Hepatic stellate cell (primary cell): ENCODE measurements around the gene VWDE.

Experiments used
- DNase-seq: peaks from one replicate; pipeline ENCODE4 v3.0.0; 2011; ENCODE audit warnings: low spot score

Gene VWDE

DNA sequence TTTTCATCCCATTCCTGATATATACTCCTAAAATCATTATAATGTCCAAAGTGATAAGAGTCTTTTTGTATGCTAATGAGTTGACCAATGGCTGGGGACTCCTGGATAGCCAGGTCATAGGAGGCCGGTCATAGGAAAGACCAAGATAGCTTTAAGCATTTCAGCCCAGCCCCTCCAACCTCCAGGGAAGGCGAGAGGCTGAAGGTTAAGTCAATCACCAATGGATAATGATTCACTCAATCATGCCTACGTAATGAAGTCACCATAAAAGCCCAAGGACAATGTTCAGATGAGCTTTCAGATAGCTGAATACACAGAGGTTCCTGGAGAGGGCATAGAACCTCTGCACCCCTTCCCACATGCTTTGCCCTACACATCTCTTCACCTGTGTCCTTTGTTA, 75.7 kb downstream of the VWDE start:
- DNase-seq, result no peak

DNA sequence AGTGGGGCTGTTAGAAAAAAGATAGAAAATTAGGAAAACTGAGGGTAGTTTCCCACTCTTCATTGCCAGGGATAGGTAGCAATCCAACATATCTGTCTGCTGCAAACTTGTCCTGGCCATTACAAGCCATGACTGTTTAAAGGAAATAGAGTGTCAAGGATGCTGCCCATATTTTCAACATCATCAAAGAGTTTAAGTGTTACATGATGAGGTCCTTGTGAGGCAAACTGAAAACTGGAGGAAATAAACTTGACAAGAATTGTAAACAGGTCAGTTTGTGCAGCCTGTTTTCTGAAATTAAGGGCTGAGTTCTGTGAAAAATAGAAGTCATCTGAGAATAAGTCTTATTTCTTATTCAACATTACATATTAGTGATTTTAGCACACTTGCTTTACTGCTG, 78.0 kb downstream of the VWDE start:
- DNase-seq, result no peak

DNA sequence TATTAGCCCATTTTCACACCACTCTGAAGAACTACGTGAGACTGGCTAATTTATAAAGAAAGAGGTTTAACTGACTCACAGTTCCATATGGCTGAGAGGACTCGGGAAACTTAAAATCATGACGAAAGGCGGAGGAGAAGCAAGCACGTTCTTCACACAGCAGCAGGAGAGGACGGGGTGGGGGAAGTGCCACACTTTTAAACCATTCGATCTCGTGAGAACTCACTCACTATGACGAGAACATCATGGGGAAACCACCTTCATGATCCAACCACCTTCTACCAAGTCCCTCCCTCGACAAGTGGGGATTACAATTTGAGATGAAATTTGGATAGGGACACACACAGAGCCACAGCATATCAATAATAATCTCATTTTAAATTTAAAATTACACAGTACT, 80.2 kb downstream of the VWDE start:
- DNase-seq, result no peak

DNA sequence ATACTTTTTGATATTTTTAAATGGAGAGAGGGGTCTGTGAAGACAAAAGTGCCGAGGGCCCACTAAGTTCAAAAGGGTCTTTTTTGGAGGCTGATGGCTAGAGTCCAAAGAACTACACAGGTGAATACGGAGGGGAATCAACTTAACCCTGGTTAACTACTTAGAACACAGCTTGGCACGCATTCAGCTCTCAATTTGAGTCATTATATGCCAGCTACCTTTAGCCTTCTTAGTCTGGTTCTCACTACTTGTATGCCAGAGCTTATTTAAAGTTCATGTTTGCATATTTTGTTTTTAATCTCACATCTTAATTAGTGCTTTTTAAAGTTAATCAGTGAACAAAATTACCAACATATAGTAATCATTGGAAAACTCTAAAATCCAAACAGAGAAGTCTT, 80.8 kb downstream of the VWDE start:
- DNase-seq, result no peak

DNA sequence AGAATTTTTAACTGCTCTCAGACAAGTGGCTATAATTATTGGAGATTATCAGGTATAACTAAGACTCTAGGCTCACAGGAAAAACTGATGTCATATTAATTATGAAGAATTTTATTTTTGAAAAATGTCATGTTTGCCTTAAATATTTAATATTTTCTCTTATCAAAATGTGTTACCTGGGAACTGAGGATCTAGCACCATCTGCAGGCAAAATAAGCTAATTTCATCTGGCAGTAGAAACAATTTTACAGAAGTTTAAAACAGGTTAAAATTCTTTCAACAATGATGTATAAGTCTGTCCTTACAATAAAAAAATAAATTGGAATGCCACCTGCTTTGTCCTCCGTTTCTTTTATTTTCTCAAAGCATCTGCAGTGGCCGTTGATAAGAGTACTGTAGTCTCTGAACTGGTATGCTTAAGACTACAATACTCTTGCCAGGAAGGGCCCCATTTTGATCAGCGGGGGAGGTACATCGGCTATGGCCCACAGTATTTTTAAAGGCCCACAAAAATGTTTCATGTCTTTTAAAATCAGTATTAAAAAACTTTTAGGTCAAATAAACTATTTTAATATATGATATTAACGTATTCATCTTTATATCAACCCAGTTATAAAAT, 81.3 kb downstream of the VWDE start:
- no peak for DNase-seq

DNA sequence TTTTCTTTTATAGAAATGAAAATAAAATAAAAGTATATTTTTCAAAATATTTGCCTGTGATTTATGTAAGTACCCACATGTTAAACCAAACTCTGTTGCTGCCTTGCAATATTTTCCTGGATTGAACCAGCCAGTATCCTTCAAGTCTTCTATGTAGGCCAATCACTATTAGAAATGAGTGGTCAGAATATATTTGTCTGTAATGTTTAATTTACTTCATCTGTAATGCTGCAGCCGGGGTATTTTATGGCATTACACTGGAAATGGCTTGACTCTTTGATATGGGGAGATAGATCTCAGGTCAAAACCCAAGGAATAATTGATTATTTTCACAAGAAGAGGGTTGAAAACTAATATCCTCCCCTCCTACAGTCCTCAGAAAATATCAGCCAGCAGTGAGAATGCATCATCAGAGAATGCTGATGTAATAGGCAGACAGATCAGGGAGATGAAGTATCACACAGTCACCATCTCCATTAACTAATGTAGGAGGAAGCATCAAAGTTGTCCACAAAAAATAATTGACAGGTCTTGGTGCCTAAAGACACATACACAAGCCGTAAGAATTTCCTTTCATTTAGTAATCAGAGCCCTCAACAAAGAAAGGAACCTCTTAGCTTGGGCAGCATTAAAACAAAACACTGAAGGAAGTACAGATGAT, 82.5 kb downstream of the VWDE start:
- no peak for DNase-seq

DNA sequence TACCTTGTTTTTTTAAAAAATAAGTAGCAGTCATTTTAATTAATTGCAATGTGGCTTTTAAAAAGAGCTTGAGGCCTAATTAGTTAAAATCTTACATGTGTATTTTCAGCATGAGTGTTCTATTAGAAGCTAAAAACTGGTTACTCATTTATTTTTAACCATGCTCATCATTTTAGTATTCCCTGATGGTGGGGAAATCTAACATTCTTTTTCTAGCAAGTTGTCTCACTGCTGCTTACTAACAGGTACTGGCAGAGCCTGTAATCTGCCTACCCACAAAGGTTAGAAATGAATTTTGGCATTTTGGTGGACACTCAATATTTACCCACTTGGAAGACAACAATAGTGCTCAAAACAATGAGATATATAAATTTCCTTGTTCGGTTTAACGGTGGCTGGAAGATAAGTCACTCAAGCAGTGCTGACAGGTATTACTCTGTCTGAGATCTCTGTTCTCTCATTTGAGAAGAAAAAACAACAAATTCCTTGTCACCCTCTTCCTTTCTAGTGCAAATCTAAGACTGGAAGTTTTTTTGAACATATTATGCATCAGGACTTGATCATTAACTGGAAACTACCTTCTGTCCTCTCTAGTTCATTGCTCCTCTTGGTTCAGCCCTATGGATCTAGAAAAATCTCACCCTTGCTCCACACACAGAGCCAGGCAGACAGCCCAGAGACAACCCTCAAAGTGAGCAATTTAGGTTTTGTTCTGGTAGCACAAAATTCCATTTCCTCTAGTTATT, 83.3 kb downstream of the VWDE start:
- DNase-seq, result no peak

DNA sequence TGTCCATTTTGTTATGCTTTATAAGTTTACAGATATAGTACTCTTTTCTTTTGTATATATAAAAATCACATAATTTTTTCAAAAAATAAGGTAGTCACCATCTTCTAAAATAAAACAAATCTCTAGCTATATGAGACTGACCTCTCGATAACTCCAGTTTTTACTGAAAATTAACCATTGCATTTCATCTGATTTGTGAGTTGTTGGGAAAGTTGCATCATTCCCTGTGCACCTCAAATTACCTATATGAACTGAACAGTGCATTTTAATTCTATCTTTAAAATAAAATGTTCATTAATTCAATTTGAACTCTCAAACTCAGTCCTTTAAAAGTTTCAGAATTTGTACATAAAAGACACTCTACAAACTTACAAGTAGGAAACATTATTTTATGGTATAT, 86.0 kb downstream of the VWDE start:
- DNase-seq, result no peak

DNA sequence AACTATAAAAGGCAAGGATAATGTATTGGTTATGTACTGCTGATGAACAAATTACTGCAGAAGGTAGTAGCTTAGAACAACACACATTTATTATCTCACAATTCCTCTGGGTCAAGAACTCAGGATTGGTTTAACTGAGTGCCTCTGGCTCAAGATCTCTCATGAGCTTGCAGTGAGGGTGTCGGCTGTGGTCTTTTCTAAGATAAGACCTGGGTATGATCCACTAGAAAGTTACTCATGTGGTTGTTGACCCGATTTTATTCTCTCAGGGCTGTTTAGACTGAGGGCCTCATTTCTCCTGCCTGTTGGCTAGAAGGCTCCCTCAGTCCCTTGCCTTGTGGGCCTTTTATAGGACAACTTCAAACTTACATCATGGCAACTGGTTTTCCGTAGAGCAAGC, 86.7 kb downstream of the VWDE start:
- DNase-seq, result no peak

DNA sequence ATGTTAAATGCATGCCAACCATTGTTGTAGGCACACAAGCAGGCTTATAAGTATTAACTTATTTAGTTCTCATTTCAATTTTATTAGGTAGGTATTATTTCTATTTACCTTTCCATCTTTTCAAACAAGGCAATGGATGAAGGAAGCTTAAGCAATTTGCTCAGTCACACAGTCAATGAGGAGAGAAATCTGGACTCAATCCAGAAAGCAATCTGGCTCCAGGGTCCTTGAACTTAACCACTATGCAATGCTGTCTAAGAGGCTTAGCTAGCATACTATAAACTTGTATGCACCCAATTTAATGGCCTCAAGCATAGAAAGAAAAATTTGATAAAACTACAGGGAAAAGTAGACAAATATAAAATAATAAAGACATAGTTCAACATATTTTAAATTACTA, 88.6 kb downstream of the VWDE start:
- DNase-seq, result no peak

DNA sequence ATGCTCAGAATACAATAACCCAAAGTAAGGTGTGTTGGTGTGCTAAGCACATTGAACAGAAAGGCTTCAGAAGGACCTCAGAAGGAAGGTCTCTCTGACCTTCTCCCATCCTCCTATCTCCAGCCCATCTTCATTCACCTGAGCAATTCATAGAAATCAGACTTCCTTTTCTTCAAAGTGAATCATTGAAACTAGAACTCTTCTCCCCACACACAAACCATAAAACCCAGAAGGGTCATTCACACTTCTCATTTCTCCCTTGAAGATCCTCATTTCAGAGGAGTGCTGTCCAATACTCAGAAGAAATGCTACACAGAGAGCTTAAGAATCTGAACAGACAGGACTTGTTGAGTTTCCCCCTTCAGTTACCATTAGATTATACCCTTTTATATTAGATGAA, 89.5 kb downstream of the VWDE start:
- DNase-seq, result no peak

DNA sequence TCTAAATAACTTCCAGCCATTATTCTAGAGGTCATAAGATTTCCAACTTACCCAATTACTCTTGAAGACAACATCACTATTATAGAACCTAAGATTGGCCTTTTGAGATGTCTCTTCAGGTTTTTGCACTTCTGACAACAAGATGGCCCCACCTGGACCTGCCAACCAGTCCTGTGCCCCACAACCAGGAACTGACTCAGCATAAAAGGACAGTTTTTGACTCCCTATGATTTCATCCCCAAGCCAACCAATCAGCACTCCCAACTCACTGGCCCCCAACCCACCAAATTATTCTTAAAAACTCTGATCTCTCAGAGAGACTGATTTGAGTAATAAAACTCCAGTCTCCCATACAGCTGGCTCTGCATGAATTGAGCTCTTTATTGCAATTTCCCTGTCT, 98.2 kb downstream of the VWDE start:
- no peak for DNase-seq

DNA sequence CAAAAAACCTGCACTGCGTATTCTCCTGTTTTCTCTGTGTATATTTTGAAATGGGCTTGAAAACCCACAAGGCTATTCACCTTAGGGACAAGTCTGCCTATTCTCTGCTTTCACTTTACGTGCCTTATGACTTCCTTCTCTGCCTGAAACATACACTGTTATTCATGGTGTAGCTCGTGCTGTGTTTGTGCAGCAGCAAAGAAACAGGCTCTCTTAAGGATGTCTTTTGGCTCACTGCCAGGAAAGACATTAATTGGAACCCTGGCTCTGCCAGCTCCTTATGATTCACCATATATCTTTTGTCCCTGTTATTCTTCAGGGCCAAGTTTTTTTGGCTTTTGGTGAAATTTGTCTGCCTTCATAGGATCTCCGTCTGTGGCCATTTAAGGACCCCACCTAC, 100.2 kb downstream of the VWDE start:
- no peak for DNase-seq

DNA sequence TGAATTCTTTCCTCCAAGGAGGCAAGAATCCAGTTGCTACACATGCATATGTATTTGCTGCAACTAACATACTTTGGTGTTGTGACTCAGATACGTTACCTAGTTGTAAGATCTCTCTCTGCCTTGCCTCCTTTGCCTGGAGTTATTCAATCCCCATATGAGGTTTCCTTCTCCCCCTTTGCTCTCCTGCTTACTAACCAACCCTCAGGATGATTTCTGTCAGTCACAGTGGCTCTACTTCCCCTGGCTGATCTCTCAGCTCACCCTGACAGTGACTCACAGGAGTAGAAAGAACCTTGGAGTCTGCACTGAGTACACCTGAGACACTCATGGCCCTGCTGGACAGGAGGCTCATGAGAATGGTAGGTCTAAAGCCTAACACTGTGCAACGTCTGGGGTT, 100.6 kb downstream of the VWDE start:
- DNase-seq, result no peak

DNA sequence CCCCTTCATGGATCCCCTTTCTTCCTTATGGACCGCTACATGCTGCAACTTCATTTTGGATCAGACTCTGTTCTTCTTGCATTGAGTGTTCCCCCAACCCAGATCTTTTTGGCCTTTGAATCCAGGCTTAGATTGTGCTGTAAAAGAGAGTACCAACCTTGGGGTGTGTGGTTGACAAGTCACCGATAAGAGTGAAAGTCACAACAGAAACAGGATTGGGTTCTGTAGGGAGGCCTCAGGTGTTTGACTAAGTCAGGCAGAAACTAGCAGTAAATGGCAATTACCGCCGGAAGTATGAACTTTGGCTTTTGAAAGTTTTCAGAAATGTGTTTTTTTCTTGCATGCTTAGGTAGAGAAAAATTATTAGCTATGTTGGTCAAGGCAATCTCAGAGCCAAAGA, 103.2 kb downstream of the VWDE start:
- DNase-seq, result no peak

DNA sequence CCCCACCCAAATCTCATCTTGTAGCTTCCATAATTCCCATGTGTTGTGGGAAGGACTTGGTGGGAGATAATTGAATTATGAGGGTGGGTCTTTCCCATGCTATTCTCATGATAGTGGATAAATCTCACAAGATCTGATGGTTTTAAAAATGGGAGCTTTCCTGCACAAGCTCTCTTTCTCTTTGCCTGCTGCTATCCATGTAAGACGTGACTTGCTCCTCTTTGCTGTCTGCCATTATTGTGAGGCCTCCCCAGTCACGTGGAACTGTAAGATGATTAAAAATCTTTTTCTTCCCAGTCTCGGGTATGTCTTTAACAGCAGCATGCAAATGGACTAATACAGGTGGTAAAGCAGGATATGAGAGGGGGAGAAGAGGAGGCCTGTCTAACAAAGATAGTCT, 104.3 kb downstream of the VWDE start:
- no peak for DNase-seq

DNA sequence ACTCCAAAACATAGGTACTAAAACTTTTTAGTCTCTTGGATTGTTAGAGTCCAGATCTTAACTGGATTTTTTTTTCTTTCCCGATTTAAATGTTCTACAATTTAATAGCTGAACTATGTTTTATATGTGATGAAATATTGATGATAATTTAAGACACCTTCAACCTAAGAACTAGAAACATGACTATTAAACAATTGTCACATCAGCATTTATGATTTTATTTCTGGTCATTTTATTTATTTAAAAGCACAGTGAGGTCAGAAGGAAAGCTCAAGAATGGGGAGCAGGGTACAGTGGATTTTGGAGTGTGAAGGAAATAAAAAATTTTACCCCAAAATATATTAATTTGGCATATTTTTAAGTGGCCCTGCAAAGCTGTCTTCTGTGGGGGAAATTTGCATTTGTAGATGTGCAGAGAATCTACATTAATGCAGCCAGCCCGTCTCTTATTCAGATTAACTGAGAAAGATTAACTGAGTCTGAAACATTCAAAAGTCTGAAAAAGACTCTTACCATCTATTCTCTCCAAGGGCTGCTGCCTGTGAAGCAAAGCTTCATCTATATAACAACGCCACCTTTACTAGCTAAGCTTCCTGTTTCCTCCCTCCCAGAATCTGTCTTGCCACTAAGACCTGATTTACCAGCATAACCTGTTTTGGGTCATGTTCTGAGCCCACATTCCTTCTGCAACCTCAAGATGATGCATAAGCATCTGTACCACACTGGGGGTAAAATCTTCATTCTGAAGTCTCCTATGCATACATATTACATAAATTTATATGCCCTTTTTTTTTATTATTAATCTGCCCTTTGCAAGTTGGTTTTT, 106.2 kb downstream of the VWDE start:
- DNase-seq, result no peak

DNA sequence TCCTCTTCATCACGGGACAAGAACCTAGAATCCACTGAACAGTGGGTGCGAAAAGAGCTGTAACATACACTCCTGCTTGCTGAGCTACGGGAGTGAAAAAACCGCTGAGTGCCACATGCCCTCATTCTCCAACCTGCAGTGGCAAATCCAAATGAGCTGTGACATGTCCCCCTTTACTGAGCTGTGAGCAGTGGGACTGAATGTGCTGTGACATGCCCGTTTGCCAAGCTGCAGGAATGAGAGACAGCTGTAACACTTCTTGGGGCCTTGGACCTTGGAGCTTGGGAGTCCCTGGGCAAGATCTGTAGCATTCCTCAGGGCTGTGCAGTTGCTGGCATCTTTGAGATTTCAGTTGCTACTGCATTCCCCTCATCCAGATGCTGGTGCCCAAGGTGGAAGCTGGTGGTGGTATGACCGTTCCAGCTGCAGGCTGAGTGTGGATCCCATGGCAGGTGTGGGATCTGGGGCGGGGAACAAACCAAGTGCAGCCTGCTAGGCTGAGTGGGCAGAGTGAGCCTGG, 107.6 kb downstream of the VWDE start:
- DNase-seq, result no peak

DNA sequence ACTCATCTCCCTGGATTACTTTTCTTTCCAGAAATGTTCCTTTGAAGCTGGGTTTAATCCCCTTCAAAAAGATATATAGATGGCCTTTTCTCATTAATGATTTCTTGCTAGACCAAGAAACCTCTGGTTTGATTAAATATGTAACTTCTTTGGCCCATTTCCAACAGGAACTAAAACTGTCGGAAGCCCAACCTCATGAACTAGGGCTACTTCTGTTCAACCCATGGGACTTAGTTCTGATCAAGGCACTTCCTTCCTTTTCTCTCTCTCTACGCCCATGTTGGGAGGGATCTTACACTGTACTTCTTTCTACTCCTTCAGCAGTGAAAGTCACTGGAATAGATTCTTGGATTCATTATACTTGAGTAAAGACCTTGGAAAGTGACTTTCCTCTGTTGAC, 109.0 kb downstream of the VWDE start:
- DNase-seq, result no peak

DNA sequence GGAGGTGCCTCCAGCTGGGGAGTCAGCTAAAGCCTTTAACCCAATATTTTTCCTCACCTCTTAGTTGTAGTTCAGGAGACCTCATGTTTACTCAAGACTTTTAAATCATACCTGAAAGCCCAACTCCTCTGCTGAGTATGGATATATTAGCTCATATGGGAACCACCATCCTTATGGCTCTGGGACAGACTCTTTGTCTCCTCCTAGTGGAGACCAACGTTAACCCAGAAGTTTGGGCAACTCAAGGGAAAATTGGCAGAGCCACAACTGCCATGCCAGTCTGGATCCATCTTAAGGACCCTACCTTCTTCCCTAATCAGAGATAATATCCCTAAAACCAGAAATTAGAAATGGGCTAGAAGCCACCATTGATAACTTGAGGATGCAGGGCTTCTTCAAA, 111.8 kb downstream of the VWDE start:
- no peak for DNase-seq

DNA sequence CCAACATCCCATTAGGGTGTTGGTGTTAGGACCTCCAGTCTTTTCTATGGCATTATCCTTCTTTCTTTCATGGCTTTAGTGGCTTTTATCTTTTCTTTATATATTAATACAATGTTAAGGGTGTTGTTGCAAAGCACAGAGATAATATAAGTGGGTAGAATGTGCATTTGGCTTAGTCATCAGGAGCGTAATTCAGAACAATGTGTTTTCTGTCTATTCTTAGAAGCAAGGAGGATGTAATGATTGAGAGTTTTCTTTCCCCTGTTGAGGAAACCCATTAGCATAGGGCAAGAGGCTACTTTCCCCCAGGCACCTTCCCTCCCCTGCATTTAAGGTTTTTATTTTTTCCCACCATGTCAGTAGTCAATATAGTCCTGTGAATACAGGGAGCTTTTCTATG, 112.9 kb downstream of the VWDE start:
- DNase-seq, result no peak

DNA sequence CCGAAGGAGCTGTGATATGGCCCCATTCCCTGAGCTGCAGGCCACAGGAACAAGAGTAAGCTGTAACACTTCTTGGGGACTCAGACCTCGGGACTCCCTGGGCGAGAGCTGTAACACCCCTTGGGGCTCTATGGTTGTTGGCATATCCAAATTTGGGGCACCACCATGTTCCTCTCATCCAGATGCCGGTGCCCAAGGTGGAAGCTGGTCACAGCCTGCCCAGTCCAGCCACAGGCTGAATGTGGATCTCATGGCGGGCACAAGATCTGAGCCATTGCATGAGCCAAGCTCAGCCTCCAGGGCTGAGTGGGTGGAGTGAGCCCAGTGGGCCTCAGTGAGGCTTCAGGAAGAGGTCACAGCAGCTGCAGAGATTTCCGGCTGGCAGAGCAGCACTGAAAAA, 113.7 kb downstream of the VWDE start:
- DNase-seq, result no peak

DNA sequence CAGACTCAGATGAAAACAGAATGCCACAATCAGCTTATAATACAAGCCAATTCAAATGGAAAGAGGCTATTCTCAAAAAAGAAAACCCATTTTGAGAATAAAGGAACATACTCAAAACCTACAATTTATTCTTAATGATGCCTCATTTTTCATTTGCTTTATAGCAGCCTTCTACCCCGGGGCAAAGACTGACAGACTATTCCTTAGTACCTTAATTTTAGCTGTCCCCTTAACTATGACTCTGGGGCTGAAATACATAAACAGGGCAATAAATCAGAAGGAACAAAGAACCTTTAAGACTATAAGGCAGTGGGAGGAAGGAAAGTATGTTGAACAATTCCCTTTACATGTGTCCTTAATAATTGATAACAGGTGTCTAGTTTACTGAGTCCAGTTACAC, 115.8 kb downstream of the VWDE start:
- DNase-seq, result no peak
